ENCODE measurements around the gene PRSS35.
"Not testable (repeated sequence)": the region's sequence is repeated elsewhere in the genome, so short reads cannot be mapped to it uniquely, and the experiment has no call there.

The PRSS35 gene

GRCh38 chr6:83518816-83519480 is 6.6 kb downstream of the PRSS35 start:
- DNase-seq: no peak

DNA sequence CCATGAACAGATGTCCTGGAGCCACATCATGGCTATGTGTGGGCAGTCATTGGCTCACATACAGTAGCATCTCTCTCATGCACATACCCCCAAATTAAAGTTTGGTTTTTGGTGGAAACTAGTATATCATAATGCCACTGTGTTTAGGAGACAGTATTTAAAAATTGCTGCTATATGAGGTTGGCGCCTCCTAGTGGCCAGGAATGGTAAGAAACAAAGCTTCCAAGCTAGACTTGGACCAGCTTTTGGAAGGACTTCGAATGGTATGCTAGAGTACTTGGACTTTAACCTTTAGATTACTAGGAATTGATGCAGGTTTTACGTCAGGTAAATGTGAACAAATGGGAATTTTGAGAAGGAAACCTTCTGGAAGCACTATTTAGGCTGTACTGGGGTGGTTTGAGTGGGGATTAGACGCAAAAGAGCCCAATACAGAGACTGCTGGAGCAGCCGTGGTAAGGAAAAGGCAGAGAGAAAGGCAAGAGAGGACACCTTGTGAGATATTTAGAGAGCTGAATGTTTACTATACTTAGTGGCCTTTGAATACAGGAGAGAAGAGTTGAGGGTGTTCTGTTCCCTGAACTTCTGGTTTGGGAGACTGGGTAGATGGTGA is 23.8 kb downstream of the PRSS35 start:
- peak; percentile 6 for DNase-seq

DNA sequence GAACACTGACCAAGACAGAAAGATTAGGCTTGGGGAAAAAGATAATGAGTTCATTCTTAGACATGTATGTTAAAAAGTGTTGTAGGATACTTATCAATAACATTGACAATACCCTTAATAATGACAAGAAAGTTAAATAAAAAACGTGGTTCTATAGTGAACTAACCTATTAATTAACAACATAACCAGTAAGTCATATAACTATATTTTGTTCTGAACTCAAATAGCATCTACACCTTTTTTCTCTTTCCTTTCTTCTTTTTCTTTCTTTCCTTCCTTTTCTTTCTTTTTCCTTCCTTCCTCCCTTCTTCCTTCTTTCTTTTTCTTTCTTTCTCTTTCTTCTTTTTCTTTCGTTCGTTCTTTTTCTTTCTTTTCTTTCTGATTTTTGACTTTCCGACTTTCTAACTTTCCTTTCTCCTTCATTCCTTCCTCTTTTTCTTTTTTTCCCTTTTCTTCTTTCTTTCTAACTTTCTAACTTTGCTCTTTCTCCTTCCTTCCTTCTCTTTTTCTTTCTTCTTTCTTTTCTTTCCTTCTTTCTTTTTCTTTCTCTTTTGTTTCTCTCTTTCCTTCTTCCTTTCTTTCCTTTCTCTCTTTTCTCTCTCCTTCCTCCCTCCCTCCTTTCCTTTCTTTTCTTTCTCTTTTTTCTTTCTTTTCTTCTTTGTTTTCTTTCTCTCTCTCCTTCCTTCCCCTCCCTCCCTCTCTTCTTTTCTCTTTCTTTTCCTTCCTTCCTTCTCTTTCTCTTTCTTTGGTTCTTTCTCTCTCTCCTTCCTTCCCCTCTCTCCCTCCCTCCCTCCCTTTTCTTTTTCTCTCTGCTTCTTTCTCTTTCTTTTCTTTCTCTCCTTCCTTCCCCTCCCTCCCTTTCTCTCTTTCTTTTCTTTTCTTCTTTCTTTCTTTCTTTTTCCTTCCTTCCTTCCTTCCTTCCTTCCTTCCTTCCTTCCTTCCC is 24.6 kb downstream of the PRSS35 start:
- no peak for DNase-seq

- DNase-seq: no peak
These were observed 27.3 kb downstream of the PRSS35 start for GRCh38 chr6:83539678-83540077.

DNA sequence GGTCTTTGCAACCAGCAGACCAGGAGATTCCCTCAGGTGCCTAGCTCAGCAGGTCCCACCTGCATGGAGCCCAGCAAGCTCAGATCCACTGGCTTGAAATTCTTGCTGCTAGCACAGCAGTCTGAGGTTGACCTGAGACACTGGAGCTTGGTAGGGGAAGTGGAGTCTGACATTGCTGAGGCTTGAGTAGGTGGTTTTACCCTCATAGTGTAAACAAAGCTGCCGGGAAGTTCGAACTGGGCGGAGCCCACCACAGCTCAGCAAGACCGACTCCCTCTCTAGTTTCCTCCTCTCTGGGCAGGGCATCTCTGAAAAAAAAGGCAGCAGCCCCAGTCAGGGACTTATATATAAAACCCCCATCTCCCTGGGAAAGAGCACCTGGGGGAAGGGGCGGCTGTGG is 34.3 kb downstream of the PRSS35 start:
- DNase-seq: no peak

- not testable (repeated sequence) for DNase-seq
These were observed 38.1 kb downstream of the PRSS35 start for GRCh38 chr6:83550482-83550881.

DNA sequence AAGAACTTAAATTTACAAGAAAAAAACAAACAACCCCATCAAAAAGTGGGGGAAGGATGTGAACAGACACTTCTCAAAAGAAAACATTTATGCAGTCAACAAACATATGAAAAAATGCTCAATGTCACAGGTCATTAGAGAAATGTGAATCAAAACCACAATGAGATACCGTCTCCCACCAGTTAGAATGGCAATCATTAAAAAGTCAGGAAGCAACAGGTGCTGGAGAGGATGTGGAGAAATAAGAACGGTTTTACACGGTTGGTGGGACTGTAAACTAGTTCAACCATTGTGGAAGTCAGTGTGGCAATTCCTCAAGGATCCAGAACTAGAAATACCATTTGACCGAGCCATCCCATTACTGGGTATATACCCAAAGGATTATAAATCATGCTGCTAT is 39.4 kb downstream of the PRSS35 start:
- not testable (repeated sequence) for DNase-seq

DNA sequence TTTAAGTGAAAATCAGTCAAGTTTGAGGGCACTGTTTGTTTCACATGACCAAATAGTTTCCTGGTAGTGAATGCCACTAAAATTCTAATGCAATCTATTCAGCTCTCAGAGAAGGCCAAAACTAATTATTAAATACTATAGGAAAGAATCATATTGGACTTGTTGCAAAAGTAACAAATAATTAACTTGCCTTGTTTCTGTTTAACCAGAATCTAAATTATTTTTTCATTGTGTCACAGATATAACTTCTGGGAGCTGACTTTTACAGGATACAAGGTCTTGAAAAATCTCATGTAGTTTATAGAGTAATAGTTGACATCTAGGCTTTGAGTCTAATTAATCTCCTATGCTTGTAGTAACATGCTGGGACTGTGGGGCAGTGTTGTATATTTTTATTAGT is 44.5 kb downstream of the PRSS35 start:
- DNase-seq: no peak

- DNase-seq: no peak
These were observed 46.6 kb downstream of the PRSS35 start for GRCh38 chr6:83558975-83559374.

- DNase-seq: not testable (repeated sequence)
These were observed 59.4 kb downstream of the PRSS35 start for GRCh38 chr6:83571663-83572185.

DNA sequence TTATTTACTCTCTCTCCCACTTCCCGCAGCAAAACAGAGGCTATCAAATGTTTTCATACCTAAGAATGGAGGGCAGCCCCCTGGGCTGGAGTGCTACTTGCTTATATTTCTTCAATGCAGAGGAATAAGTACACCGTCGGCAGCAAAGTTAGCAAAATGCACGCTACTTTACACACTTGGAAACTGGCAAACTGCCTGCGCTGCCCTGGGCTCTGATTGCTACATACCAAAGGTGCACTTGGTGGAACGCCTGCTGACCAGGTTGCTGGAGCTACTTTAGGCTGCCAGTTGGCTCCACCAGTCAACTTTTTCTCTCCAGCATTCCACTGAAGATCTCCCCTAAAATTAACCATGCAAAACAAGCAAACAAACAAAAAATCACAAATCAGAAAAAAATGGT is 62.4 kb downstream of the PRSS35 start:
- DNase-seq: no peak
